GM12892 (cell line): ENCODE results near the gene CRAMP1.

Source experiments
- DNase-seq: peaks from one replicate; pipeline ENCODE4 v3.0.0; 2011; ENCODE audit not compliant: insufficient read length
- FAIRE-seq: peaks from 2 replicates; lab custom pipeline; 2011; peaks lifted over from hg19 to GRCh38; lab: Jason Lieb, UNC
- POLR2A ChIP-seq: IDR thresholded peaks from 2 replicates; pipeline ENCODE4 v1.6.1; 2011; ENCODE audit warnings: low read depth, low read length, control low read depth
- POLR2AphosphoS5 ChIP-seq: IDR thresholded peaks from 2 replicates; pipeline ENCODE4 v1.6.1; 2011; ENCODE audit warnings: low read depth, low read length, control low read depth
- TAF1 ChIP-seq: IDR thresholded peaks from 2 replicates; pipeline ENCODE4 v1.6.1; 2011; ENCODE audit warnings: low read depth, mild to moderate bottlenecking, control low read depth, low read length, borderline replicate concordance

CRAMP1 gene

GRCh38 chr16:1639860-1640259 is 27.7 kb downstream of the CRAMP1 start:
- TF ChIP-seq POLR2AphosphoS5 (no peak), TAF1 (no peak), POLR2A (no peak)
- DNase-seq (no peak), FAIRE-seq (no peak)

- FAIRE-seq (no peak), DNase-seq (no peak)
- no peak for TF ChIP-seq POLR2A
- TF ChIP-seq POLR2AphosphoS5: no peak
- no peak for TF ChIP-seq TAF1
Measured at GRCh38 chr16:1640261-1640941, 28.2 kb downstream of the CRAMP1 start.

GRCh38 chr16:1641261-1641660 is 29.1 kb downstream of the CRAMP1 start:
- TF ChIP-seq TAF1 (no peak), POLR2A (no peak), POLR2AphosphoS5 (no peak)
- FAIRE-seq: no peak
- no peak for DNase-seq

- DNase-seq (no peak), FAIRE-seq (no peak)
- TF ChIP-seq TAF1: no peak
- TF ChIP-seq POLR2A: no peak
- TF ChIP-seq POLR2AphosphoS5: no peak
Measured at GRCh38 chr16:1642148-1642547, 30.0 kb downstream of the CRAMP1 start.

- FAIRE-seq (no peak), DNase-seq (no peak)
- no peak for TF ChIP-seq POLR2A
- no peak for TF ChIP-seq POLR2AphosphoS5
- no peak for TF ChIP-seq TAF1
Measured at GRCh38 chr16:1642753-1643152, 30.6 kb downstream of the CRAMP1 start.

GRCh38 chr16:1643521-1643920 is 31.4 kb downstream of the CRAMP1 start:
- TF ChIP-seq POLR2A (no peak), TAF1 (no peak), POLR2AphosphoS5 (no peak)
- DNase-seq: no peak
- no peak for FAIRE-seq

- DNase-seq (no peak), FAIRE-seq (peak; percentile 24)
- TF ChIP-seq POLR2A (no peak), POLR2AphosphoS5 (no peak), TAF1 (no peak)
Measured at GRCh38 chr16:1645914-1646525, 33.9 kb downstream of the CRAMP1 start.

GRCh38 chr16:1647856-1648255 is 35.7 kb downstream of the CRAMP1 start:
- TF ChIP-seq POLR2A: no peak
- no peak for TF ChIP-seq TAF1
- TF ChIP-seq POLR2AphosphoS5: no peak
- FAIRE-seq (no peak), DNase-seq (no peak)

- TF ChIP-seq POLR2A: no peak
- TF ChIP-seq POLR2AphosphoS5: no peak
- DNase-seq (no peak), FAIRE-seq (no peak)
Measured at GRCh38 chr16:1650131-1650530, 38.0 kb downstream of the CRAMP1 start.

GRCh38 chr16:1651094-1651973 is 39.2 kb downstream of the CRAMP1 start:
- peak; percentile 5 for FAIRE-seq
- DNase-seq: no peak
- TF ChIP-seq POLR2A: no peak
- TF ChIP-seq POLR2AphosphoS5: no peak
- no peak for TF ChIP-seq TAF1

- TF ChIP-seq POLR2A (no peak), POLR2AphosphoS5 (no peak), TAF1 (no peak)
- DNase-seq (no peak), FAIRE-seq (no peak)
Measured at GRCh38 chr16:1651974-1652312, 39.8 kb downstream of the CRAMP1 start.
